GM23248 (cell line): ENCODE results near the gene CAPN14. TPM values are rescaled to one million over a fixed set of nuclear protein-coding genes. Genes with fewer than 3 reads are reported as not detected.

ENCODE experiments used
- DNase-seq: peaks from one replicate; pipeline ENCODE4 v3.0.0-alpha.2; 2015
- H2AFZ ChIP-seq: fragments of 200-600 bp; sonication (generic); 2 replicates; pipeline ENCODE4 v1.6.1; 2016; ENCODE audit warnings: antibody characterized with exemption
- H3F3A ChIP-seq: fragments of 200-600 bp; sonication (generic); 2 replicates; pipeline ENCODE4 v1.6.1; 2016; ENCODE audit warnings: mild to moderate bottlenecking, antibody characterized with exemption, mixed run types; ENCODE audit not compliant: insufficient read depth
- H3K27ac ChIP-seq: fragments of 200-600 bp; sonication (generic); 2 replicates; pipeline ENCODE4 v1.5.1; 2016; ENCODE audit warnings: mild to moderate bottlenecking
- H3K27me3 ChIP-seq: fragments of 200-600 bp; sonication (generic); replicated peaks from 2 replicates; pipeline ENCODE4 v1.6.1; 2016; ENCODE audit warnings: mild to moderate bottlenecking; ENCODE audit not compliant: insufficient read depth
- H3K36me3 ChIP-seq: fragments of 200-600 bp; sonication (generic); 2 replicates; pipeline ENCODE4 v1.6.1; 2016; ENCODE audit warnings: low read depth, mild to moderate bottlenecking
- H3K4me1 ChIP-seq: fragments of 200-600 bp; sonication (generic); 2 replicates; pipeline ENCODE4 v1.6.1; 2016; ENCODE audit warnings: mild to moderate bottlenecking; ENCODE audit not compliant: insufficient read depth
- H3K4me2 ChIP-seq: fragments of 200-600 bp; sonication (generic); one replicate; pipeline ENCODE4 v1.6.1; 2016; ENCODE audit warnings: mild to moderate bottlenecking; ENCODE audit not compliant: unreplicated experiment
- H3K4me3 ChIP-seq: fragments of 200-600 bp; sonication (generic); 2 replicates; pipeline ENCODE4 v1.5.1; 2016; ENCODE audit warnings: mild to moderate bottlenecking
- H3K79me2 ChIP-seq: fragments of 200-600 bp; sonication (generic); 2 replicates; pipeline ENCODE4 v1.6.1; 2016; ENCODE audit warnings: mild to moderate bottlenecking; ENCODE audit not compliant: insufficient read depth
- H3K9ac ChIP-seq: fragments of 200-600 bp; sonication (generic); 2 replicates; pipeline ENCODE4 v1.6.1; 2016; ENCODE audit warnings: mild to moderate bottlenecking
- H3K9me2 ChIP-seq: fragments of 200-600 bp; sonication (generic); 2 replicates; pipeline ENCODE4 v1.6.1; 2016; ENCODE audit warnings: mixed run types, mild to moderate bottlenecking, moderate library complexity; ENCODE audit not compliant: insufficient read depth
- H3K9me3 ChIP-seq: fragments of 200-600 bp; sonication (generic); one replicate; pipeline ENCODE4 v1.6.1; 2017; ENCODE audit warnings: low read depth
- H4K20me1 ChIP-seq: fragments of 200-600 bp; sonication (generic); 2 replicates; pipeline ENCODE4 v1.6.0; 2016; ENCODE audit not compliant: insufficient read depth
- EZH2 ChIP-seq: fragments of 200-600 bp; sonication (generic); IDR thresholded peaks from 2 replicates; pipeline ENCODE4 v1.6.1; 2018; ENCODE audit warnings: antibody characterized with exemption, mild to moderate bottlenecking; ENCODE audit not compliant: insufficient read depth, poor library complexity, severe bottlenecking
- EZH2phosphoT487 ChIP-seq: fragments of 200-600 bp; sonication (generic); IDR thresholded peaks from 2 replicates; pipeline ENCODE4 v1.6.1; 2018; ENCODE audit warnings: antibody characterized with exemption, moderate library complexity, mild to moderate bottlenecking, low read depth; ENCODE audit not compliant: insufficient read depth
- WGBS, 2 experiments: methylation state at CpG; one replicate each; pipeline ENCODE4 v1.1.6; 2015 to 2017; ENCODE audit warnings: low lambda C conversion rate in 2 of 2, low coverage in 1 of 2; ENCODE audit errors: missing lambda C conversion rate in 2 of 2; 5-methylcytosine and 5-hydroxymethylcytosine counted together
- in situ Hi-C: fragments of 300-500 bp; cut with MboI; formaldehyde crosslinking; loops from 2 replicates; pipeline ENCODE4 v1.15.0; 2020
- polyA plus RNA-seq: library from polyadenylated mRNA; unstranded; fragments of >200 nt; fragmentation: Nextera tagmentation; extraction: Ambion mirVana; gene quantifications from 2 replicates; pipeline ENCODE4 v1.2.1, GENCODE V29; 2016
- total RNA-seq: library from RNA; depleted of rRNA; stranded (reverse); fragments of >200 nt; shearing (Covaris generic); gene quantifications from 2 replicates; pipeline ENCODE4 v1.2.3, GENCODE V29; 2014

CAPN14 gene
- total and polyA plus RNA-seq, 2 experiments from 2014 or later, result 0.11 TPM; not detected in 1

DNA sequence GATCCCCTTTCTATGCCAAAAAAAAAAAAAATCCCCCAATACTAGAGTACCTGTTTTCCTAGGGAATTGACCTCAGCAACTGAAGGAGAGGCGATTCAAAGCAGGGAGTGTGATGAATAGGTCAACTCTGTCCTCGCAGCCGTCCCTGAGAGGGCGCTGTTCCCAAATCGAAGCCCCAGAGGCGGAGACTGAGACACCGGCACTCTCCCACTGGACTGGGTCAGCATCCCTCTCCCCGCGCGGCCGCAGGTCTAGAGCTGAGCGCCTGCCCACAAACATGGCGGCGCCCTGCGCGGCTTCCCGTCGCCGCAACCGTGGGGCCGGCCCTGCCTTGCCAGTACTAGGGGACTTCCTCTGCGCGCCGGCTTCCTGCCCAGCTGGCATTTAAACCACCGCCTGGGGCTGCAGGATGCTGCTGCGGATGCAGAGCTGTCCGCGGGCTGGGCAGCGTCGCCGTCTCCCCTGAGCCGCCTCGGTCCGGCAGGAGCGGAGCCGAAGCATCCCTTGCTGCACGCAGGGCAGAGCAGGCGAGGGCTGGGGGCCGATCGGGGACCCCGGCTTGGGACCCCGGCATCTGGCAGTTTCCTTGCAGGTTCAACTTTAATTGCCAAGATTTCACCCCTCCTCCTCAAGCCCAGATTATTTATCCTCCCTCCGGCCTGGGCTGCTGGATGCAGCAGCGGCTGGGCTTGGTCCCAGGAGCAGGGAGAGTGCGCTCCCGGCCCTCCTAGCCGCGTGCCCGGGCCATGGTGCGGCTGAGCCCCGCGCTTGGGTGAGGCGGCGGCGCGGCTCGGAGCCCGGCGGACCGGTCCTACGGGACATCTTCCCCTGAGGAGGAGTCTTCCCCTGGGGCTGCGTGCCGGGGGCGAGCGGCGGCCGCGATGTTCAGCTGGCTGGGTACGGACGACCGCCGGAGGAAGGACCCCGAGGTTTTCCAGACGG is 16.7 kb upstream of the CAPN14 start, which contains the start of gene EHD3:
Gene EHD3, plus strand, starts transcription at position 412 of the 942 bp plus-strand sequence. Its CDS starts 470 bp downstream, at position 882.
- Histone ChIP-seq H3F3A (peaks cover 13% of the 10 kb centered on the region), H3K36me3 (no peaks in the 10 kb centered on the region), H4K20me1 (no peaks in the 10 kb centered on the region), H3K4me2 (peak within 1 kb of the TSS; percentile 70), H3K4me3 (peak within 1 kb of the TSS; percentile 75), H3K4me1 (peaks cover 21% of the 10 kb centered on the region), H3K9ac (peak within 1 kb of the TSS; percentile 73), H3K9me3 (no peaks in the 10 kb centered on the region), H3K27me3 (no peaks in the 10 kb centered on the region), H2AFZ (peak within 1 kb of the TSS; percentile 84), H3K9me2 (no peaks in the 10 kb centered on the region; the same call in 1 of the 2 replicates), H3K79me2 (peaks cover 44% of the 10 kb centered on the region), H3K27ac (peak within 1 kb of the TSS; percentile 17; the same call in 1 of the 2 replicates)
- WGBS, 2 experiments, result 2% methylated on average over 72 to 74 of the region's 74 CpGs
- peak; percentile 97 for DNase-seq
- in situ Hi-C loops, result no loop called here
- TF ChIP-seq EZH2 (no peak), EZH2phosphoT487 (no peak)

- Histone ChIP-seq H3K4me2 (peak overlapping the region; percentile 70), H3K4me3 (peak overlapping the region; percentile 75), H3K27me3 (no peaks in the 10 kb centered on the region), H3K9me2 (no peaks in the 10 kb centered on the region; the same call in 1 of the 2 replicates), H3K9me3 (no peaks in the 10 kb centered on the region), H2AFZ (peak overlapping the region; percentile 84), H3F3A (peaks cover 13% of the 10 kb centered on the region), H4K20me1 (no peaks in the 10 kb centered on the region), H3K79me2 (peaks cover 37% of the 10 kb centered on the region), H3K36me3 (no peaks in the 10 kb centered on the region), H3K27ac (peak overlapping the region; percentile 17; the same call in 1 of the 2 replicates), H3K9ac (peak overlapping the region; percentile 73), H3K4me1 (peaks cover 21% of the 10 kb centered on the region)
- peak; percentile 57 for DNase-seq
- in situ Hi-C loops, result no loop called here
- WGBS, 2 experiments, result 100% methylated on average over 1 of the region's 1 CpG
- TF ChIP-seq EZH2, result no peak
- TF ChIP-seq EZH2phosphoT487, result no peak
These were observed 15.9 kb upstream of the CAPN14 start for GRCh38 chr2:31233231-31233630.

DNA sequence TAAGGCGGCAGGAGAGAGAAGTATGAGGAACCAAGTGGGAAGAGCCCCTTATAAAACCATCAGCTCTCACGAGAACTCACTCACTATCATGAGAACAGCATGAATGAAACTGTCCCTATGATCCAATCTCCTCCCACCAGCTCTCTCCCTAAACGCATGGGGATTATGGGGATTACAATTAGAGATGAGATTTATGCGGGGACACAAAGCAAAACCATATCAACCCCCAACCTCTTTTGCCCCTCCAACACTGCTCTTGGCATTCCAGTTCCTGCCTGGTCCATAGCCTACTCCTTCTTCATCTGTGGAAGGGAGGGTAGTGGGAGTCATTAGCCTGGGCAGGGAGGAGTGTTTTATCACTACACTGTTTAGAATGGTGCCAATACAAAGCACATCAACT is 15.3 kb upstream of the CAPN14 start:
- H3K36me3 ChIP-seq, result no peaks in the 10 kb centered on the region
- H3K79me2 ChIP-seq, result peaks cover 31% of the 10 kb centered on the region
- H3F3A ChIP-seq, result peaks cover 13% of the 10 kb centered on the region
- no peak for DNase-seq
- no peak overlapping the region for H3K4me2 ChIP-seq
- H3K9me2 ChIP-seq, result no peaks in the 10 kb centered on the region; the same call in 1 of the 2 replicates
- H3K27me3 ChIP-seq, result no peaks in the 10 kb centered on the region
- H3K9ac ChIP-seq, result no peak overlapping the region
- H3K4me1 ChIP-seq, result peaks cover 21% of the 10 kb centered on the region
- no peak for TF ChIP-seq EZH2phosphoT487
- TF ChIP-seq EZH2, result no peak
- no peak overlapping the region for H2AFZ ChIP-seq
- H3K27ac ChIP-seq, result no peak overlapping the region
- H3K4me3 ChIP-seq, result no peak overlapping the region
- in situ Hi-C loops, result no loop called here
- no peaks in the 10 kb centered on the region for H4K20me1 ChIP-seq
- WGBS, 2 experiments, result 95% methylated on average over 4 of the region's 4 CpGs
- no peaks in the 10 kb centered on the region for H3K9me3 ChIP-seq

GRCh38 chr2:31231571-31232302 is 14.4 kb upstream of the CAPN14 start:
- Histone ChIP-seq H3K27ac (no peak overlapping the region), H3K36me3 (no peaks in the 10 kb centered on the region), H3K27me3 (no peaks in the 10 kb centered on the region), H3F3A (peaks cover 13% of the 10 kb centered on the region), H3K9me2 (no peaks in the 10 kb centered on the region; the same call in 1 of the 2 replicates), H2AFZ (no peak overlapping the region), H4K20me1 (no peaks in the 10 kb centered on the region), H3K9me3 (no peaks in the 10 kb centered on the region), H3K4me3 (no peak overlapping the region), H3K4me1 (peaks cover 21% of the 10 kb centered on the region), H3K9ac (no peak overlapping the region), H3K4me2 (no peak overlapping the region), H3K79me2 (peaks cover 23% of the 10 kb centered on the region)
- TF ChIP-seq EZH2 (no peak), EZH2phosphoT487 (no peak)
- in situ Hi-C loops, result no loop called here
- DNase-seq, result no peak
- WGBS, 2 experiments, result 85% methylated on average over 15 of the region's 15 CpGs
